H9 (cell line): ENCODE results near the gene PCBD2. TPM values are rescaled to one million over a fixed set of nuclear protein-coding genes. Genes with fewer than 3 reads are reported as not detected.

Experiments used
- DNase-seq: peaks from one replicate; pipeline ENCODE4 v3.0.0-alpha.2; 2017
- H2AFZ ChIP-seq: one replicate; pipeline ENCODE4 v1.6.1; 2013; ENCODE audit warnings: mild to moderate bottlenecking, low read length, control low read depth, moderate library complexity
- H2AK5ac ChIP-seq: 2 replicates; pipeline ENCODE4 v1.6.1; 2013; ENCODE audit warnings: low read length, control low read depth, mixed read lengths; ENCODE audit not compliant: insufficient read length
- H2BK120ac ChIP-seq: one replicate; pipeline ENCODE4 v1.6.1; 2013; ENCODE audit warnings: low read depth, mild to moderate bottlenecking, low read length, control low read depth, inconsistent platforms; ENCODE audit not compliant: poor library complexity, severe bottlenecking
- H2BK12ac ChIP-seq: 2 replicates; pipeline ENCODE4 v1.6.1; 2013; ENCODE audit warnings: low read length, control low read depth, mixed read lengths, low read depth; ENCODE audit not compliant: insufficient read length
- H2BK15ac ChIP-seq: 2 replicates; pipeline ENCODE4 v1.6.1; 2013; ENCODE audit warnings: low read depth, low read length, control low read depth
- H2BK20ac ChIP-seq: one replicate; pipeline ENCODE4 v1.6.1; 2013; ENCODE audit warnings: low read depth, mild to moderate bottlenecking, low read length, control low read depth, inconsistent platforms; ENCODE audit not compliant: poor library complexity, severe bottlenecking
- H2BK5ac ChIP-seq: 2 replicates; pipeline ENCODE4 v1.6.1; 2013; ENCODE audit warnings: low read length, control low read depth, mixed read lengths; ENCODE audit not compliant: insufficient read length
- H3K14ac ChIP-seq: 2 replicates; pipeline ENCODE4 v1.6.1; 2013; ENCODE audit warnings: low read length, control low read depth; ENCODE audit not compliant: insufficient read depth
- H3K18ac ChIP-seq: 2 replicates; pipeline ENCODE4 v1.6.1; 2013; ENCODE audit warnings: low read depth, mild to moderate bottlenecking, mixed read lengths, low read length, control low read depth; ENCODE audit not compliant: insufficient read length
- H3K23ac ChIP-seq: 2 replicates; pipeline ENCODE4 v1.6.1; 2013; ENCODE audit warnings: low read length, control low read depth, mixed read lengths, low read depth; ENCODE audit not compliant: insufficient read length
- H3K23me2 ChIP-seq: 2 replicates; pipeline ENCODE4 v1.6.1; 2013; ENCODE audit warnings: low read depth, mild to moderate bottlenecking, mixed read lengths, low read length, control low read depth; ENCODE audit not compliant: insufficient read length, poor library complexity, severe bottlenecking
- H3K27ac ChIP-seq: 2 replicates; pipeline ENCODE4 v1.5.1; 2013; ENCODE audit warnings: low read length, control low read depth, mixed read lengths, low read depth; ENCODE audit not compliant: insufficient read length
- H3K27me3 ChIP-seq: 2 replicates; pipeline ENCODE4 v1.6.1; 2013; ENCODE audit warnings: low read length, control low read depth, inconsistent platforms; ENCODE audit not compliant: insufficient read depth
- H3K4ac ChIP-seq: 2 replicates; pipeline ENCODE4 v1.6.1; 2013; ENCODE audit warnings: low read depth, mild to moderate bottlenecking, control low read depth, inconsistent platforms, low read length, moderate library complexity
- H3K4me1 ChIP-seq: 2 replicates; pipeline ENCODE4 v1.6.1; 2013; ENCODE audit warnings: low read length, control low read depth, inconsistent platforms; ENCODE audit not compliant: insufficient read depth
- H3K4me2 ChIP-seq: 2 replicates; pipeline ENCODE4 v1.6.1; 2013; ENCODE audit warnings: low read length, control low read depth, mixed read lengths; ENCODE audit not compliant: insufficient read length, insufficient read depth
- H3K56ac ChIP-seq: 2 replicates; pipeline ENCODE4 v1.6.1; 2013; ENCODE audit warnings: low read depth, mild to moderate bottlenecking, mixed read lengths, low read length, control low read depth; ENCODE audit not compliant: insufficient read length
- H3K79me1 ChIP-seq: 2 replicates; pipeline ENCODE4 v1.6.1; 2013; ENCODE audit warnings: low read depth, mild to moderate bottlenecking, moderate library complexity, low read length, control low read depth, inconsistent platforms; ENCODE audit not compliant: insufficient read depth, poor library complexity, severe bottlenecking
- H3K79me2 ChIP-seq: 2 replicates; pipeline ENCODE4 v1.6.1; 2013; ENCODE audit warnings: low read length, control low read depth, inconsistent platforms; ENCODE audit not compliant: insufficient read depth
- H3K9ac ChIP-seq: 2 replicates; pipeline ENCODE4 v1.6.1; 2013; ENCODE audit warnings: low read length, control low read depth, mixed read lengths; ENCODE audit not compliant: insufficient read length; ENCODE audit errors: extremely low read depth
- H3K9me3 ChIP-seq: one replicate; pipeline ENCODE4 v1.6.1; 2013; ENCODE audit warnings: low read depth, low read length, inconsistent platforms; ENCODE audit not compliant: control insufficient read depth
- H3T11ph ChIP-seq: one replicate; pipeline ENCODE4 v1.6.1; 2013; ENCODE audit warnings: mild to moderate bottlenecking, low read length, control low read depth, inconsistent platforms
- H4K20me1 ChIP-seq: one replicate; pipeline ENCODE4 v1.6.1; 2013; ENCODE audit not compliant: control insufficient read depth, insufficient read length, insufficient read depth
- H4K5ac ChIP-seq: 2 replicates; pipeline ENCODE4 v1.6.1; 2013; ENCODE audit warnings: low read depth, mild to moderate bottlenecking, mixed read lengths, low read length, control low read depth; ENCODE audit not compliant: insufficient read length
- H4K8ac ChIP-seq: replicated peaks from 2 replicates; pipeline ENCODE4 v1.6.1; 2013; ENCODE audit warnings: low read length, control low read depth, mixed read lengths, low read depth; ENCODE audit not compliant: insufficient read length
- H4K91ac ChIP-seq: 2 replicates; pipeline ENCODE4 v1.6.1; 2013; ENCODE audit warnings: low read depth, mild to moderate bottlenecking, moderate library complexity, mixed read lengths, low read length, control low read depth; ENCODE audit not compliant: insufficient read length
- H3K27ac Mint-ChIP-seq, 3 experiments: 2 replicates in 2 of 3; 3 replicates in 1 of 3; pipeline ENCODE4 v1.8.0; 2020 to 2021; ENCODE audit warnings: mixed read lengths in 3 of 3, mild to moderate bottlenecking in 1 of 3, moderate library complexity in 1 of 3
- H3K27me3 Mint-ChIP-seq: 2 replicates; pipeline ENCODE4 v1.8.0; 2021; ENCODE audit warnings: low read depth, mild to moderate bottlenecking, moderate library complexity, mixed read lengths
- H3K36me3 Mint-ChIP-seq, 3 experiments: 2 replicates in 2 of 3; 3 replicates in 1 of 3; pipeline ENCODE4 v1.8.0; 2020 to 2021; ENCODE audit warnings: low read depth in 3 of 3, mixed read lengths in 3 of 3; ENCODE audit not compliant: insufficient read depth in 1 of 3
- H3K4me1 Mint-ChIP-seq, 2 experiments: 2 replicates each; pipeline ENCODE4 v1.8.0; 2020; ENCODE audit warnings: mixed read lengths in 2 of 2
- H3K4me3 Mint-ChIP-seq, 2 experiments: 2 replicates in 1 of 2; 3 replicates in 1 of 2; pipeline ENCODE4 v1.8.0; 2020 to 2021; ENCODE audit warnings: mild to moderate bottlenecking in 2 of 2, mixed read lengths in 2 of 2, moderate library complexity in 1 of 2
- H3K9me3 Mint-ChIP-seq, 2 experiments: 2 replicates in 1 of 2; 3 replicates in 1 of 2; pipeline ENCODE4 v1.8.0; 2020; ENCODE audit warnings: mild to moderate bottlenecking in 2 of 2, mixed read lengths in 2 of 2, moderate library complexity in 1 of 2
- WGBS: extraction: QIAGEN DNeasy Blood & Tissue Kit; methylation state at CpG from one replicate; pipeline ENCODE4 v1.1.7; 2013; ENCODE audit warnings: missing lambda C conversion rate, low lambda C conversion rate, mixed read lengths; ENCODE audit not compliant: insufficient read length; ENCODE audit errors: extremely low coverage; 5-methylcytosine and 5-hydroxymethylcytosine counted together
- total RNA-seq: library from RNA; stranded (reverse); gene quantifications from 2 replicates; pipeline ENCODE4 v1.2.1, GENCODE V29; 2021
- TF ChIP-seq, protein P1 (sequence below): fragments of 200-600 bp; sonication (generic); conservative IDR thresholded peaks from 3 replicates; pipeline ENCODE4 v1.8.0; 2021; ENCODE audit warnings: antibody characterized with exemption, mild to moderate bottlenecking

PCBD2 gene
- total RNA-seq, 1 experiment from 2014 or later: 11.9 TPM

DNA sequence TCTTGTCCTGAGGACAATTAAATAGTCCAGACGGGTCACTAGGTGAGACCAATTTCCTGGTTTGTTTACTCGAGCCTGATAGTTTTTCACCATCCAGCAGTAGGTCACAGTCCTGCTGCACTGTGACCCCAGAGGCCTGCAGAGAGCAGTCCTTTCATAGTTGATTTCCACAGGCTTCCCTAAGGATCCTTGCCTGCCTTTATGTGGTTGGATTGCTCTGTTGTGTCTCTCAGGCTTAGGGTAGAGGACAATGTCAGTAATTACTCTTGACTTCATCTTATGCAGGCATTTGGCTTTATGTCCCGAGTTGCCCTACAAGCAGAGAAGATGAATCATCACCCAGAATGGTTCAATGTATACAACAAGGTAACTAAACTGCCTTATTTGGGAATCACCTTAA is 53.8 kb downstream of the PCBD2 start:
- Mint-ChIP-seq H3K27ac (no peak overlapping the region), H3K36me3 (peaks cover 3 to 25% (median 17%) of the 10 kb centered on the region in 3 experiments), H3K4me3 (no peak overlapping the region), H3K27me3 (no peaks in the 10 kb centered on the region), H3K9me3 (peaks cover 3 to 6% of the 10 kb centered on the region in 2 experiments; a peak in 2 of 5 replicates), H3K4me1 (peaks cover 14 to 15% of the 10 kb centered on the region in 2 experiments)
- Histone ChIP-seq H3K4ac (no peak overlapping the region), H3K4me1 (peaks cover 6% of the 10 kb centered on the region; the same call in 1 of the 2 replicates), H3K18ac (no peak overlapping the region), H3K23me2 (no peaks in the 10 kb centered on the region), H3K9me3 (no peaks in the 10 kb centered on the region), H3K9ac (no peak overlapping the region), H2BK5ac (no peak overlapping the region), H3K56ac (no peak overlapping the region), H3K27ac (no peak overlapping the region), H3K79me1 (no peaks in the 10 kb centered on the region), H2BK15ac (no peak overlapping the region), H2BK20ac (no peak overlapping the region), H3K27me3 (no peaks in the 10 kb centered on the region), H2BK120ac (no peak overlapping the region), H3K14ac (no peak overlapping the region), H2BK12ac (no peak overlapping the region), H3K23ac (no peak overlapping the region), H3K79me2 (no peaks in the 10 kb centered on the region), H2AFZ (no peak overlapping the region), H4K20me1 (no peaks in the 10 kb centered on the region), H4K8ac (no peak overlapping the region), H3K4me2 (no peak overlapping the region), H2AK5ac (no peak overlapping the region), H4K91ac (no peak overlapping the region), H4K5ac (no peak overlapping the region), H3T11ph (no peak overlapping the region)
- no CpG with 5 or more reads among the region's 3 CpGs for WGBS
- DNase-seq: peak; percentile 44
- TF ChIP-seq, protein P1, sequence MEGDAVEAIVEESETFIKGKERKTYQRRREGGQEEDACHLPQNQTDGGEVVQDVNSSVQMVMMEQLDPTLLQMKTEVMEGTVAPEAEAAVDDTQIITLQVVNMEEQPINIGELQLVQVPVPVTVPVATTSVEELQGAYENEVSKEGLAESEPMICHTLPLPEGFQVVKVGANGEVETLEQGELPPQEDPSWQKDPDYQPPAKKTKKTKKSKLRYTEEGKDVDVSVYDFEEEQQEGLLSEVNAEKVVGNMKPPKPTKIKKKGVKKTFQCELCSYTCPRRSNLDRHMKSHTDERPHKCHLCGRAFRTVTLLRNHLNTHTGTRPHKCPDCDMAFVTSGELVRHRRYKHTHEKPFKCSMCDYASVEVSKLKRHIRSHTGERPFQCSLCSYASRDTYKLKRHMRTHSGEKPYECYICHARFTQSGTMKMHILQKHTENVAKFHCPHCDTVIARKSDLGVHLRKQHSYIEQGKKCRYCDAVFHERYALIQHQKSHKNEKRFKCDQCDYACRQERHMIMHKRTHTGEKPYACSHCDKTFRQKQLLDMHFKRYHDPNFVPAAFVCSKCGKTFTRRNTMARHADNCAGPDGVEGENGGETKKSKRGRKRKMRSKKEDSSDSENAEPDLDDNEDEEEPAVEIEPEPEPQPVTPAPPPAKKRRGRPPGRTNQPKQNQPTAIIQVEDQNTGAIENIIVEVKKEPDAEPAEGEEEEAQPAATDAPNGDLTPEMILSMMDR: no peak
